AG04449 (cell line): ENCODE results near the gene SURF1.
"Not testable (repeated sequence)": the region's sequence is repeated elsewhere in the genome, so short reads cannot be mapped to it uniquely, and the experiment has no call there.

Experiments used
- CTCF ChIA-PET: fragments of 350-600 bp; formaldehyde crosslinking; extraction: SDS; loops from one replicate; lab custom pipeline; 2021; ENCODE audit warnings: antibody characterized with exemption; lab: Yijun Ruan, JAX
- POLR2A ChIA-PET: fragments of 400-600, 350-600 bp; formaldehyde crosslinking; extraction: SDS; loops from one replicate; lab custom pipeline; 2020; ENCODE audit warnings: antibody characterized with exemption, inconsistent platforms; lab: Yijun Ruan, JAX
- DNase-seq: peaks from one replicate; pipeline ENCODE4 v3.0.0-alpha.2; 2010; ENCODE audit warnings: low read depth, low spot score
- H3K4me3 ChIP-seq: 2 replicates; pipeline ENCODE4 v1.5.1; 2011; ENCODE audit warnings: low read depth, mild to moderate bottlenecking, control low read depth, low read length
- TF ChIP-seq, protein P1 (sequence below): IDR thresholded peaks from one replicate; pipeline ENCODE4 v1.5.1; 2011; ENCODE audit warnings: mild to moderate bottlenecking, moderate library complexity, low read length, control low read depth, inconsistent platforms; ENCODE audit not compliant: insufficient read depth; ENCODE audit errors: missing control alignments

Gene SURF1

DNA sequence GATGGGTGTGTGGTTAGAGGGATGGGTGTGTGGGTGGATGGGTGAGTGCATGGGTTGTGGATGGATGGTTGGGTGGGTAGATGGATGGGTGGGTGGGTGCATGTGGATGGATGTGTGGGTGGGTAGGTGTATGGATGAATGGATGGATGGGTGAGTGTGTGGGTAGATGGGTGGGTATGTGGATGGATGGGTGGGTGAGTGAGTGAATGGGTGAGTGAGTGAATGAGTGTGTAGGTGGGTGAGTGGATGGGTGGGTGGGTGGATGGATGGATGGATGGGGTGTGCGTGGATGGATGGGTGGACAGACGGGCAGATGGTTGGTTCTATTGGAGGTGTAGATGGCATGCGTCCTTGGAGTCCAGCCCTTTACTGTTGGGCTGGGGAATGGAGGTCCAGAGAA lies 37.1 kb upstream of the SURF1 start:
- ChIA-PET CTCF (no interaction called here), POLR2A (no interaction called here)
- DNase-seq = no peak
- no peak overlapping the region for H3K4me3 ChIP-seq
- TF ChIP-seq, protein P1, sequence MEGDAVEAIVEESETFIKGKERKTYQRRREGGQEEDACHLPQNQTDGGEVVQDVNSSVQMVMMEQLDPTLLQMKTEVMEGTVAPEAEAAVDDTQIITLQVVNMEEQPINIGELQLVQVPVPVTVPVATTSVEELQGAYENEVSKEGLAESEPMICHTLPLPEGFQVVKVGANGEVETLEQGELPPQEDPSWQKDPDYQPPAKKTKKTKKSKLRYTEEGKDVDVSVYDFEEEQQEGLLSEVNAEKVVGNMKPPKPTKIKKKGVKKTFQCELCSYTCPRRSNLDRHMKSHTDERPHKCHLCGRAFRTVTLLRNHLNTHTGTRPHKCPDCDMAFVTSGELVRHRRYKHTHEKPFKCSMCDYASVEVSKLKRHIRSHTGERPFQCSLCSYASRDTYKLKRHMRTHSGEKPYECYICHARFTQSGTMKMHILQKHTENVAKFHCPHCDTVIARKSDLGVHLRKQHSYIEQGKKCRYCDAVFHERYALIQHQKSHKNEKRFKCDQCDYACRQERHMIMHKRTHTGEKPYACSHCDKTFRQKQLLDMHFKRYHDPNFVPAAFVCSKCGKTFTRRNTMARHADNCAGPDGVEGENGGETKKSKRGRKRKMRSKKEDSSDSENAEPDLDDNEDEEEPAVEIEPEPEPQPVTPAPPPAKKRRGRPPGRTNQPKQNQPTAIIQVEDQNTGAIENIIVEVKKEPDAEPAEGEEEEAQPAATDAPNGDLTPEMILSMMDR = no peak

DNA sequence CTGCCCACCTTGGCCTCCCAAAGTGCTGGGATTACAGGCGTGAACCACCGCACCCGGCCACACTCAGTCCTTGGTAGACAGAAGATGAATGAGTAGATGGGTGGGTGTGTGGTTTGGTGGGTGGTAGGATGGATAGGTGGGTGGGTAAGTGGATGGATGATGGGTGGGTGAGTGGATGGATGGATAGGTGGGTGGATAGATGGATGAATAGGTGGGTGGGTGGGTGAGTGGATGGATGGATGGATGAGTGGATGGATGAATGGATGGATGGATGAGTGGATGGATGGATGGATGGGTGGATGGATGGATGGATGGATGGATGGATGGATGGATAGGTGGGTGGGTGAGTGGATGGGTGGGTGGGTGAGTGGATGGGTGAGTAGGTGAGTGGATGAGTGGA lies 36.0 kb upstream of the SURF1 start:
- DNase-seq, POLR2A ChIA-PET, CTCF ChIA-PET: not testable (repeated sequence)

DNA sequence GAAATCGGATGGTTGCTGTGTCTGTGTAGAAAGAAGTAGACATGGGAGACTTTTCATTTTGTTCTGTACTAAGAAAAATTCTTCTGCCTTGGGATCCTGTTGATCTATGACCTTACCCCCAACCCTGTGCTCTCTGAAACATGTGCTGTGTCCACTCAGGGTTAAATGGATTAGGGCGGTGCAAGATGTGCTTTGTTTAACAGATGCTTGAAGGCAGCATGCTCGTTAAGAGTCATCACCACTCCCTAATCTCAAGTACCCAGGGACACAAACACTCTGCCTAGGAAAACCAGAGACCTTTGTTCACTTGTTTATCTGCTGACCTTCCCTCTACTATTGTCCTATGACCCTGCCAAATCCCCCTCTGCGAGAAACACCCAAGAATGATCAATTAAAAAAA lies 35.2 kb upstream of the SURF1 start:
- POLR2A ChIA-PET, H3K4me3 ChIP-seq, DNase-seq, CTCF ChIA-PET: not testable (repeated sequence)

More for the DNA sequence above, 36.0 kb upstream of the SURF1 start:
- not testable (repeated sequence) for H3K4me3 ChIP-seq

DNA sequence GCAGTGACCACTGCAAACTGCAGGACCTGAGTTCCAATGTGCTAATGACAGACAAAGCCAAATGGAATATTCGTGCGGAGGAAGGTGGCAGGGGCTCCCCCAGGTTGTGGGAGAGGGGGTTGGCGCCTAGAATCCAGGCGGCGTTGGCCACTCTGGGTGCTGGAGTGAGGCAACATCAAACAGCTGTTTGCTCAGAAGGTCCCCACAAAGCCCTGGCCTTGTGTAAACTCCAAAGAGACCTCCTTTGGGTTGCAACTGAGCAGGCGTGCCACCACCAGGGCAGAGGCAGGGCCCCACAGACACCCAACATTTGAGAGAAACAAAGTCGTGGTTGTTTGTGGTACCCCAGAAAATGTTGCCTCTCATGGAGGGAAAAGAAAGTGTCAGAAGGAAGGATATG lies 34.4 kb upstream of the SURF1 start:
- DNase-seq = no peak
- CTCF ChIA-PET = no interaction called here
- H3K4me3 ChIP-seq = no peak overlapping the region
- TF ChIP-seq, protein P1 = no peak
- POLR2A ChIA-PET = no interaction called here

DNA sequence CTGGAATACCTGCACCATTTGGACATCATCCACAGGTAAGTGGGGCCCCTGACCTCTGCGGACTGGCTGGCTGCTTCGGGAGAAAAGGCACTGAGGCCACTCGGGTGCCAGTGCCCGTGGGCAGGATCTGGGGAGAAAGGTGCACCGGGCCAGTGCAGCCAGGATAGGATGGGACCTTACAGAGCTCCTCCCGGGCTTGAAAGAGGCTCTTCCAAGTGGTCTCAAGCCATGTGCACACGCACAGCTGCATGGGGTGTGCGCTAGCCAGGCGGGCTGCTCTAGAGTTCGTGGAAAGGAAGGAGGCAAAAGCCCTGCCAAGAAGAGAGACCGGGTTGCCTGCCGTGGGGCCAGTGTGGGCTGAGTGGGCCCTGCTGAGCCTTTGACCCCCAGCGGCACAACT lies 33.3 kb upstream of the SURF1 start:
- DNase-seq = no peak
- ChIA-PET CTCF (interaction anchor here (1.2 to 1.4 kb wide), 3 partner anchors 11 to 16 kb away, joined by 3 read pairs; no protein-coding TSS in a partner anchor), POLR2A (no interaction called here)
- no peak overlapping the region for H3K4me3 ChIP-seq
- TF ChIP-seq, protein P1 = no peak

DNA sequence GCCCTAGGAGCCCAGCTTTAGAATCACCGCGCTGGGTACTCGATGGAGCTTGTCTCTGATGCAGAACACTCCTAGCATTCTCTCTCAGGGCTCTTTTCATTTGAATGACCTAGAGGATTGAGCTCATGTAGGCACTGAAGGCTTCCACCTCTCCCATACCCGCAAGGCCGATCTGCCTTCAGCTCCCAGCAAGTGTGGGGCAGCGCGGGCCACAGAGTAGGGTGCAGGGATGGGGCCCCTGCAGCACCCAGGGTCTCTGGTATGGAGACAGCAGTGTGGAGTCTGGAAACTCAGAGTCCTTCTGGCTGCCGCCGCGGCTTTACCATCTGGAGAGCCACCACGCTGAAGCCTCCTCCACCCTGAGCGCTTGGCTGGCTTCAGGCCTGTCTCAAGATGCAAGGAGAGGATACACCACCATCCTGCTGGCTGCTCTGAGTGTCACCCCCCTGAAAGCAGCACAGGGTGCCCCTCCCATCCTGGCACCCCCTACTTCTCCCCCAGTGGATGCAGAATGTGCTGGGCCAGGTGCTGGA lies 32.8 kb upstream of the SURF1 start:
- ChIA-PET CTCF (interaction anchor here (1.2 to 1.4 kb wide), 3 partner anchors 12 to 17 kb away, joined by 3 read pairs; no protein-coding TSS in a partner anchor), POLR2A (no interaction called here)
- no peak overlapping the region for H3K4me3 ChIP-seq
- no peak for DNase-seq
- TF ChIP-seq, protein P1 = no peak

DNA sequence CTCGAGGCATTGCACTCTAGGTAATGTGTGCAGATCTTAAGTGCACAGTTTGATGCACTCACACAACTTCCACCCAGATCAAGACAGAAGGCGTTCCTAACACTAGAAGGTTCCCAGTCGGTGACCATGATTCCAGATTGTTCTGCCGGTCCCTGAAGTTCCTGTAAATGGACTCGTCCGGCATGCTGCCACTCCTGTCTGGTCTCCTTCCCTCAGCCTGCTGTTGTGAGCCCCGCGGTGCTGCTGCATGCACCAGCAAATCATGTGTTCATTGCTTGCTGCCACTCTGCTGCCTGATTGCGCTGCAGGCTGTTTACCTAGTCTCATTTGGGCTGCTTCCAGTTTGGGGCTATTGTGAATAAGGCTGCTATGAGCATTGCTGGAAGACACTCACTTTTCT lies 31.4 kb upstream of the SURF1 start:
- no peak for DNase-seq
- ChIA-PET POLR2A (no interaction called here), CTCF (interaction anchor here (1.3 to 1.4 kb wide), 2 partner anchors 8 to 20 kb away, joined by 4 read pairs; no protein-coding TSS in a partner anchor)
- TF ChIP-seq, protein P1 = no peak
- no peak overlapping the region for H3K4me3 ChIP-seq
